ENCODE results near the gene P4HA2. TPM values are rescaled to one million over a fixed set of nuclear protein-coding genes. Genes with fewer than 3 reads are reported as not detected.
A peak's percentile ranks its signal among the peaks of the same experiment; 100 is the strongest.

The P4HA2 gene
- total and polyA plus RNA-seq, 2 of the 8 experiments (the other 6 are each of a cell fraction or from before 2014, with no cell fraction given) = 7.4 to 9.3 TPM

GRCh38 chr5:132176521-132176945, 51.1 kb downstream of the P4HA2 start:
- Histone ChIP-seq H3K23ac (ENCODE audit: insufficient read length) (no peak overlapping the region), H3K4me2 (ENCODE audit: insufficient read depth in 1 of 2, low read depth in 2 of 2, low read length in 2 of 2) (no peak overlapping the region), H3K79me2 (ENCODE audit: control insufficient read depth in 1 of 2, insufficient read depth in 2 of 2, low read length in 2 of 2) (no peaks in the 10 kb centered on the region), H3K9ac (replicated peaks in 1 of 4; ENCODE audit: extremely low read depth in 1 of 4, low read depth in 3 of 4, low read length in 3 of 4) (no peak overlapping the region), H3K27ac (ENCODE audit: low read depth, low read length) (no peak overlapping the region), H2BK20ac (ENCODE audit: low read length) (no peak overlapping the region), H4K5ac (ENCODE audit: insufficient read length, low read depth, low read length) (no peak overlapping the region), H3K14ac (ENCODE audit: insufficient read length) (no peak overlapping the region), H3K4me3 (ENCODE audit: extremely low read depth in 1 of 4, insufficient read depth in 2 of 4, low read depth in 3 of 4, low read length in 4 of 4) (no peak overlapping the region), H3K79me1 (ENCODE audit: low read depth, low read length) (no peaks in the 10 kb centered on the region), H2BK5ac (ENCODE audit: low read depth, low read length) (no peak overlapping the region), H3K56ac (replicated peaks; ENCODE audit: insufficient read length, low read depth, low read length) (no peak overlapping the region), H3K4me1 (replicated peaks in 1 of 4; ENCODE audit: control insufficient read depth in 3 of 4, insufficient read depth in 4 of 4, low read length in 3 of 4) (peaks cover 0 to 7% (median 4%) of the 10 kb centered on the region in 4 experiments; a peak in 6 of 7 replicates), H3K36me3 (ENCODE audit: control insufficient read depth in 2 of 4, insufficient read depth in 4 of 4, low read length in 3 of 4) (no peaks in the 10 kb centered on the region), H4K8ac (ENCODE audit: extremely low read depth, insufficient read depth, low read length) (no peak overlapping the region), H3K4ac (replicated peaks; ENCODE audit: insufficient read length, low read depth, low read length) (no peak overlapping the region), H2AFZ (ENCODE audit: low read length) (no peak overlapping the region), H3K18ac (ENCODE audit: extremely low read depth, low read length) (no peak overlapping the region), H2AK5ac (ENCODE audit: low read depth, low read length) (no peak overlapping the region), H2BK15ac (ENCODE audit: low read length) (no peak overlapping the region), H3K27me3 (replicated peaks in 1 of 4; ENCODE audit: control insufficient read depth in 3 of 4, extremely low read depth in 1 of 4, insufficient read depth in 3 of 4, low read length in 3 of 4) (no peaks in the 10 kb centered on the region; a peak in 2 of 7 replicates), H3K23me2 (ENCODE audit: low read depth, low read length) (no peaks in the 10 kb centered on the region), H2BK12ac (ENCODE audit: low read depth, low read length) (no peak overlapping the region), H2BK120ac (replicated peaks; ENCODE audit: low read depth, low read length) (no peak overlapping the region), H4K20me1 (replicated peaks in 1 of 2; ENCODE audit: control insufficient read depth in 1 of 2, insufficient read depth in 2 of 2, low read length in 2 of 2) (no peaks in the 10 kb centered on the region), H4K91ac (replicated peaks; ENCODE audit: insufficient read length, low read length) (no peak overlapping the region), H3K9me3 (ENCODE audit: insufficient read depth in 2 of 2, low read depth in 1 of 2, low read length in 1 of 2) (no peaks in the 10 kb centered on the region)
- FAIRE-seq (peak; percentile 36), DNase-seq (ENCODE audit: low read depth in 1 of 2, low spot score in 2 of 2) (no peak)
- 72% methylated on average over 6 of the region's 6 CpGs; no CpG with 5 or more reads in 1 of the 2 experiments for WGBS, 2 experiments (ENCODE audit: extremely low coverage in 1 of 2, insufficient coverage in 1 of 2, insufficient read length in 1 of 2, insufficient replicate concordance in 2 of 2, low coverage in 1 of 2, low lambda C conversion rate in 2 of 2, missing lambda C conversion rate in 1 of 2)
- POLR2A ChIA-PET (ENCODE audit: partially characterized antibody) = no interaction called here
- CTCF ChIA-PET (ENCODE audit: partially characterized antibody) = interaction anchor here (1.0 to 1.2 kb wide), 2 partner anchors 95 to 96 kb away, joined by 3 read pairs; no protein-coding TSS in a partner anchor
- TF ChIP-seq SAP30 (IDR thresholded peaks at IDR 0.05; ENCODE audit: insufficient read depth, insufficient replicate concordance, low read length) = no peak
- TF ChIP-seq SIRT6 (IDR thresholded peaks at IDR 0.05; ENCODE audit: low read length) = no peak
- TF ChIP-seq RBBP5 (IDR thresholded peaks at IDR 0.05; ENCODE audit: borderline replicate concordance, low read depth, low read length) = no peak
- no peak for TF ChIP-seq MAFK (IDR thresholded peaks at IDR 0.05; ENCODE audit: low read depth, low read length)
- TF ChIP-seq USF2 (IDR thresholded peaks at IDR 0.05; ENCODE audit: low read length) = no peak
- no peak for TF ChIP-seq KDM5A (IDR thresholded peaks at IDR 0.05; ENCODE audit: low read length)
- TF ChIP-seq RNF2 (IDR thresholded peaks at IDR 0.05; ENCODE audit: borderline replicate concordance, low read depth, low read length, missing control alignments, poor library complexity, severe bottlenecking) = no peak
- no peak for TF ChIP-seq SUZ12 (IDR thresholded peaks at IDR 0.05; ENCODE audit: low read length)
- TF ChIP-seq TEAD4 (IDR thresholded peaks at IDR 0.05; ENCODE audit: low read depth, low read length) = no peak
- no peak for TF ChIP-seq TAF1 (IDR thresholded peaks at IDR 0.05; ENCODE audit: low read depth, low read length)
- no peak for TF ChIP-seq RFX5 (IDR thresholded peaks at IDR 0.05; ENCODE audit: borderline replicate concordance, low read depth, low read length)
- no peak for TF ChIP-seq GABPA (IDR thresholded peaks at IDR 0.05; ENCODE audit: borderline replicate concordance, insufficient read depth, low read length)

Measured in H1 (cell line).